BJ (cell line): Measurements from ENCODE around the gene PTPRM. TPM values are rescaled to one million over a fixed set of nuclear protein-coding genes. Genes with fewer than 3 reads are reported as not detected.

Experiments used
- CTCF ChIA-PET: fragments of 350-600 bp; formaldehyde crosslinking; extraction: SDS; loops from one replicate; lab custom pipeline; 2021; ENCODE audit warnings: antibody characterized with exemption, inconsistent platforms; lab: Yijun Ruan, JAX
- POLR2A ChIA-PET: fragments of 300-600 bp; sonication (Branson Sonifier 250); formaldehyde crosslinking; extraction: SDS; loops from one replicate; lab custom pipeline; 2021; ENCODE audit warnings: antibody characterized with exemption; lab: Charles Lee
- DNase-seq: peaks from one replicate; pipeline ENCODE4 v3.0.0-alpha.2; 2011; ENCODE audit warnings: low read depth
- H3K27me3 ChIP-seq: 2 replicates; pipeline ENCODE4 v1.6.0; 2011; ENCODE audit warnings: low read length; ENCODE audit not compliant: control insufficient read depth, insufficient read depth
- H3K36me3 ChIP-seq: 2 replicates; pipeline ENCODE4 v1.5.1; 2011; ENCODE audit warnings: low read length; ENCODE audit not compliant: control insufficient read depth, insufficient read depth
- H3K4me3 ChIP-seq: 2 replicates; pipeline ENCODE4 v1.5.1; 2011; ENCODE audit warnings: low read depth, mild to moderate bottlenecking, control low read depth, low read length
- polyA plus RNA-seq: library from polyadenylated mRNA; depleted of rRNA; stranded (reverse); fragments of >200 nt; gene quantifications from 2 replicates; pipeline ENCODE4 v1.2.3, GENCODE V29; 2011
- TF ChIP-seq, protein P1 (sequence below): IDR thresholded peaks from 2 replicates; pipeline ENCODE4 v1.5.1; 2011; ENCODE audit warnings: low read depth, mild to moderate bottlenecking, control low read depth, inconsistent platforms, low read length, moderate library complexity; ENCODE audit not compliant: insufficient read depth

PTPRM gene
- polyA plus RNA-seq, 1 experiment = 149 TPM

DNA sequence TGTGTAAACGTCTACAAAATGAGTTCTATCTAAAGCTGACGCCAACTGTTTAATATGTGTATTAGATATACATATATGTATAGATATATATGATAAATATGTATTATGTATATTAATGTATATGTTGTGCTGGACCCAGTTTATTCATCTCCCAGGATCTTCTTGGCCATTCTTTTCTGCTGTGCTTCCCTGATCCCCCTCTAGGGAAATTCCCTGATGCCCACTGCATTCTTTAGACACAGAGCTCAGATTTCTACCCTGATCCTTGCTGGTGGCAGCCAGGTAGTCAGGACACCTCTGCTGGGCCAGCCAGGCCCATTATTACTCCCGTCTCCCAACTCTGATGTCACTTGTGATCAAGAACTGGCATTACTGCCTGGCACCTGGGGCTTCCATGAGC is 292.0 kb downstream of the PTPRM start:
- no peak for DNase-seq
- no peaks in the 10 kb centered on the region for H3K36me3 ChIP-seq
- H3K4me3 ChIP-seq = no peak overlapping the region
- no peaks in the 10 kb centered on the region for H3K27me3 ChIP-seq
- CTCF ChIA-PET = no interaction called here
- TF ChIP-seq, protein P1, sequence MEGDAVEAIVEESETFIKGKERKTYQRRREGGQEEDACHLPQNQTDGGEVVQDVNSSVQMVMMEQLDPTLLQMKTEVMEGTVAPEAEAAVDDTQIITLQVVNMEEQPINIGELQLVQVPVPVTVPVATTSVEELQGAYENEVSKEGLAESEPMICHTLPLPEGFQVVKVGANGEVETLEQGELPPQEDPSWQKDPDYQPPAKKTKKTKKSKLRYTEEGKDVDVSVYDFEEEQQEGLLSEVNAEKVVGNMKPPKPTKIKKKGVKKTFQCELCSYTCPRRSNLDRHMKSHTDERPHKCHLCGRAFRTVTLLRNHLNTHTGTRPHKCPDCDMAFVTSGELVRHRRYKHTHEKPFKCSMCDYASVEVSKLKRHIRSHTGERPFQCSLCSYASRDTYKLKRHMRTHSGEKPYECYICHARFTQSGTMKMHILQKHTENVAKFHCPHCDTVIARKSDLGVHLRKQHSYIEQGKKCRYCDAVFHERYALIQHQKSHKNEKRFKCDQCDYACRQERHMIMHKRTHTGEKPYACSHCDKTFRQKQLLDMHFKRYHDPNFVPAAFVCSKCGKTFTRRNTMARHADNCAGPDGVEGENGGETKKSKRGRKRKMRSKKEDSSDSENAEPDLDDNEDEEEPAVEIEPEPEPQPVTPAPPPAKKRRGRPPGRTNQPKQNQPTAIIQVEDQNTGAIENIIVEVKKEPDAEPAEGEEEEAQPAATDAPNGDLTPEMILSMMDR = no peak
- POLR2A ChIA-PET = no interaction called here

DNA sequence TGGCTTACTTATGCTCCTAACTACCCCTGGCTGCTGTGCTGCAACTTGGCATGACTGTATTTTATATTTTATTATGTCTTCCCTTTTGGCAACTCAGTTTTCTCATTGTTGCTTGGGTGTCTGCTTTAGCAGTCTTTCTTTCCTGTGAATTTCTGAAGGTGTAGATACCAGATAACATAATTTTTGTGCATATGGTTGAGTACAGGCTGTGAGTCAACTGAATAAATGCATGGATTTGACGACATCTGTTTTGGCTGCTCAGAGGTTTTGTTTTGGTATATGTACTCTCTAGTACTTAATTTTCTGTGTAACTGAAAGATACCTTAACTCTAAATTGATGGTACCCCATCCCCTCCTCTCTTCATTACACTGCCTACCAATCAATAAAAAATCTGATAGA is 303.1 kb downstream of the PTPRM start:
- H3K36me3 ChIP-seq = no peaks in the 10 kb centered on the region
- DNase-seq = no peak
- CTCF ChIA-PET = no interaction called here
- TF ChIP-seq, protein P1 = no peak
- H3K4me3 ChIP-seq = no peak overlapping the region
- H3K27me3 ChIP-seq = no peaks in the 10 kb centered on the region
- POLR2A ChIA-PET = interaction anchor here (0.6 kb wide), 1 partner anchor 75 kb away, joined by 4 read pairs; no protein-coding TSS in a partner anchor

DNA sequence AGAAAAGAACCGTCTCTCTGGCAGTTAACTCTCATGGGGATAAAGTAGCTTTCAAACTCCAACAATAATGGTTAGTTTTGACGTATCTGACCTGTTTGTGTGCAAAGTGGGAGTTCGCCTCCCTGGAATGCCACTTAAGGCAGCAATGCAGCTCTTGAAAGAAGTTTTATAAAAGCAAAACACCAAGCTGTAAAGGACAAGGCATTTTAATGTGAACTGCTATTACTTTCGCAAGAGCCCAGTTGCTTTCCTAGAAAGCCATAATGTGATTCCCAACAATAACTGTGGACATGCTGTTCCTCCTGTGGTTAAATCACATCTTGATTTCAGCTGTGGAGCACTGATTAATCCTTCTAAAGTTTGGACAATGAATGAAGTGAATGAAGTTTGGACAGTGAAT is 303.7 kb downstream of the PTPRM start:
- POLR2A ChIA-PET = interaction anchor here (0.6 kb wide), 1 partner anchor 75 kb away, joined by 4 read pairs; no protein-coding TSS in a partner anchor

DNA sequence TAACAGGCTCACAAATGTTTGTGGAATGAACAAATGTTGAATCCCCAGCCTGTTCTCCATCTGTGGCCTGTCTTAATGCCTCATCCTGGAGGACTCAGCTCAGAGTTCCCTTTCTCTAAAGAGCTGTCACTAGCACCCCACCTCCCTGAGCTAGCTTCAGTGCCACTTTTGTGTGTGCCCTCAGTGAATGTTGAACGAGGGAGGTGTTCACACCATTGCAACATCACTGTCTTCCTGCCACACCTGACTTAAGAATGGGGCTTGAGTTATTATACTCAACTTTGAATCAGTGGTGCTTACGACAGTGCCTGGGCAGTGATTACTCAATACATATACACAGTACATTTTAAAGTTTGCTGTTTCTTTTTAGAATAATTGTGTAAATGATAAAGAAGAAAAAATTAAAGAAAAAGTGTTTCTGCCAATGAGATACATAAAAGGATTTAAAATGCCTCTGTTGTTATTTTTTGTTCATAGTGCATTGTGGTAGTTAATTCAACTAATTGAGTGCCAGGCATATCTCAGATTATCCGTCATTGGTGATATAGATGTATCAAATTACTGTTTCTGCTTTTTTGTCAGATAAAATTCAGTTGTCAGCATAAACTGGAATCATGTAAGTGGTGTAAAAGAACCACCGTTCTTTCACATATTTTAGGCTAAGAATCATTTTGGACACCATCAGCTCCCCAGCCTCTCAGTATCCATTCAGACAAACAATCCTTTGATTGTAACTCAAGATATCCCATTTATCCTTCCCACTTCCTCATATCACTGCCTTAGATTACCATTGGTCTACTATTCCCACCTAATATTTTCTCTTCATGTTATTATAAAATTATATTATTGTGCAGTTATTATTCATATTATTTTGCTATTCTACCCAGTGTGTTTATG is 304.7 kb downstream of the PTPRM start:
- no peak overlapping the region for H3K4me3 ChIP-seq
- H3K36me3 ChIP-seq = no peaks in the 10 kb centered on the region
- POLR2A ChIA-PET = no interaction called here
- TF ChIP-seq, protein P1 = no peak
- H3K27me3 ChIP-seq = no peaks in the 10 kb centered on the region
- CTCF ChIA-PET = interaction anchor here (0.6 kb wide), 1 partner anchor 70 kb away, joined by 3 read pairs; no protein-coding TSS in a partner anchor
- no peak for DNase-seq

More for the DNA sequence above, 303.7 kb downstream of the PTPRM start:
- CTCF ChIA-PET = interaction anchor here (0.6 kb wide), 1 partner anchor 69 kb away, joined by 3 read pairs; no protein-coding TSS in a partner anchor
- no peak overlapping the region for H3K4me3 ChIP-seq
- H3K27me3 ChIP-seq = no peaks in the 10 kb centered on the region
- TF ChIP-seq, protein P1 = no peak
- no peaks in the 10 kb centered on the region for H3K36me3 ChIP-seq
- peak; percentile 35 for DNase-seq

DNA sequence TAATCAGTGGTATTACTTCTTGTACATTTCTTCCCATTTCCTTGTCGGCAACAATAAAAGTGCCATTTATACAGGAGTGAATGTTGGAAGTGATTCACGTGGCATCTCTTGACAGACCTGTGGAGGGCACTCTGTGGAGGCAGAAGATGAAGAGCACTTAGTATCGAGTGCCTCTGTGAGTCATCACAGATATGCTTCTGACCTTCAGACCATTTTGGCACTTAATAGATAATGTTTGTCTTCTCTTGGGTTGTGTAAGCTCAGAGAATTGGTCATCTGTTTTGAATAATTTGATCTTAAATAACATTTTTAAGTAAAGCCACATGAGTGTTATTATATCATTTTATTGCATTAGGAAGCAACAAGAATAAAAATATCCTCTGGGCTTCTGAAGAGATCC is 305.5 kb downstream of the PTPRM start:
- no peaks in the 10 kb centered on the region for H3K36me3 ChIP-seq
- TF ChIP-seq, protein P1 = peak; percentile 29; the same call in 1 of the 2 replicates
- CTCF ChIA-PET = interaction anchor here (1.0 to 1.2 kb wide), 2 partner anchors 13 to 305 kb away, joined by 3 to 4 read pairs; partner anchors contain the start of gene PTPRM
- peak; percentile 19 for DNase-seq
- POLR2A ChIA-PET = no interaction called here
- no peaks in the 10 kb centered on the region for H3K27me3 ChIP-seq
- no peak overlapping the region for H3K4me3 ChIP-seq
